GM12874 (cell line): ENCODE data around the gene INPP5D.

Experiments
- CTCF ChIP-seq: IDR thresholded peaks from 2 replicates; pipeline ENCODE4 v1.5.1; 2011; ENCODE audit warnings: low read depth, mild to moderate bottlenecking, control low read depth, low read length, moderate library complexity; ENCODE audit not compliant: insufficient read depth

INPP5D gene

GRCh38 chr2:233059547-233059796 is 670 bp upstream of the INPP5D start:
- TF ChIP-seq CTCF = 0 out of 2 replicates have a peak, but pooled peaks have one; percentile 26

GRCh38 chr2:233060501-233060979 is 398 bp downstream of the INPP5D start:
- no peak for TF ChIP-seq CTCF

- TF ChIP-seq CTCF = no peak
Measured at GRCh38 chr2:233060980-233061590, 943 bp downstream of the INPP5D start.

- TF ChIP-seq CTCF = peak; percentile 69
Measured at GRCh38 chr2:233061591-233062450, 1.7 kb downstream of the INPP5D start.

GRCh38 chr2:233062451-233062850 is 2.3 kb downstream of the INPP5D start:
- no peak for TF ChIP-seq CTCF

- TF ChIP-seq CTCF = no peak
Measured at GRCh38 chr2:233062946-233063268, 2.8 kb downstream of the INPP5D start.

GRCh38 chr2:233063269-233063975 is 3.3 kb downstream of the INPP5D start:
- TF ChIP-seq CTCF = peak; percentile 41
